Thyroid gland (tissue), 4 donors: ENCODE data around the gene SIRT6. TPM values are rescaled to one million over a fixed set of nuclear protein-coding genes. Genes with fewer than 3 reads are reported as not detected.

Source experiments
- DNase-seq, 2 donors: peaks; one replicate each; pipeline ENCODE4 v3.0.0-alpha.2; 2019
- H3K27ac ChIP-seq, 3 donors: fragments of 200-600 bp; sonication (generic); 1 replicate in 2 of 3; 2 replicates in 1 of 3; pipeline ENCODE4 v1.5.1; 2016 to 2019; ENCODE audit warnings: mild to moderate bottlenecking in 1 of 3, moderate library complexity in 1 of 3
- H3K27me3 ChIP-seq: fragments of 200-600 bp; sonication (generic); one replicate; pipeline ENCODE4 v1.5.1; 2019
- H3K36me3 ChIP-seq, 2 donors: fragments of 200-600 bp; sonication (generic); one replicate each; pipeline ENCODE4 v1.5.1; 2016 to 2019
- H3K4me1 ChIP-seq, 2 donors: fragments of 200-600 bp; sonication (generic); one replicate each; pipeline ENCODE4 v1.5.1; 2017 to 2019
- H3K4me3 ChIP-seq, 3 donors: fragments of 200-600 bp; sonication (generic); replicated peaks in 1 of 3; 1 replicate in 2 of 3; 2 replicates in 1 of 3; pipeline ENCODE4 v1.5.1; 2016; ENCODE audit warnings: mild to moderate bottlenecking in 1 of 3
- H3K9me3 ChIP-seq: fragments of 200-600 bp; sonication (generic); one replicate; pipeline ENCODE4 v1.5.1; 2017
- CTCF ChIP-seq, 6 experiments: fragments of 200-600 bp in 3 of 6; fragments of 450-650 bp in 3 of 6; sonication (generic) in 3 of 6; IDR thresholded peaks; one replicate each; pipeline ENCODE4 v1.5.1; 2016 to 2019; ENCODE audit warnings: antibody characterized with exemption in 6 of 6, mild to moderate bottlenecking in 2 of 6, inconsistent platforms in 1 of 6, moderate library complexity in 1 of 6
- POLR2A ChIP-seq, 2 donors: fragments of 450-650 bp; IDR thresholded peaks; one replicate each; pipeline ENCODE4 v1.6.1; 2017; ENCODE audit warnings: antibody characterized with exemption in 2 of 2, mild to moderate bottlenecking in 2 of 2, moderate library complexity in 1 of 2
- WGBS, 2 donors: methylation state at CpG; one replicate each; pipeline ENCODE4 v1.1.5; 2017; 5-methylcytosine and 5-hydroxymethylcytosine counted together
- intact Hi-C: fragments of 100-400 bp; cut with DNase I; formaldehyde crosslinking; loops from one replicate; pipeline ENCODE4 v1.15.1; 2023
- total RNA-seq, 4 donors: library from RNA; depleted of rRNA; stranded (reverse); fragments of >200 nt; gene quantifications; one replicate each; pipeline ENCODE4 v1.2.3, GENCODE V29; 2016

SIRT6 gene
- total RNA-seq, 4 donors from 2014 or later: 11.9 to 39.3 (median 20.0) TPM

- Histone ChIP-seq H3K36me3 (no peaks in the 10 kb centered on the region), H3K9me3 (no peaks in the 10 kb centered on the region), H3K4me1 (peaks cover 15 to 16% of the 10 kb centered on the region in 2 donors), H3K27me3 (no peaks in the 10 kb centered on the region), H3K27ac (no peak overlapping the region), H3K4me3 (no peak overlapping the region)
- TF ChIP-seq CTCF (IDR thresholded peaks at IDR 0.05): no peak
- TF ChIP-seq POLR2A (IDR thresholded peaks at IDR 0.05): no peak
- DNase-seq: no peak
- 35 to 46% methylated on average over 20 to 21 of the region's 23 CpGs for WGBS, 2 donors
- intact Hi-C loops: loop anchor here (5.0 to 10.0 kb wide), 2 partner anchors 62 to 199 kb away; partner anchors contain the start of genes EEF2 and MAP2K2
Measured at GRCh38 chr19:4183967-4184717, 1.8 kb upstream of the SIRT6 start.

GRCh38 chr19:4181053-4181508 lies 1.3 kb downstream of the SIRT6 start:
- TF ChIP-seq CTCF (IDR thresholded peaks at IDR 0.05): no peak
- TF ChIP-seq POLR2A (IDR thresholded peaks at IDR 0.05): no peak
- H3K36me3 ChIP-seq: peaks cover 0 to 3% of the 10 kb centered on the region in 2 donors
- no peak overlapping the region for H3K4me3 ChIP-seq
- no peaks in the 10 kb centered on the region for H3K27me3 ChIP-seq
- H3K9me3 ChIP-seq: no peaks in the 10 kb centered on the region
- intact Hi-C loops: loop anchor here (5.0 to 10.0 kb wide), 2 partner anchors 59 to 196 kb away; partner anchors contain the start of genes EEF2 and MAP2K2
- H3K4me1 ChIP-seq: peaks cover 15 to 16% of the 10 kb centered on the region in 2 donors
- no peak for DNase-seq
- no peak overlapping the region for H3K27ac ChIP-seq
- WGBS, 2 donors: 76 to 86% methylated on average over 2 of the region's 2 CpGs

GRCh38 chr19:4178990-4179389 lies 3.4 kb downstream of the SIRT6 start:
- no peak overlapping the region for H3K4me3 ChIP-seq
- 94% methylated on average over 18 of the region's 18 CpGs for WGBS, 2 donors
- no peaks in the 10 kb centered on the region for H3K9me3 ChIP-seq
- DNase-seq: no peak
- TF ChIP-seq POLR2A (IDR thresholded peaks at IDR 0.05) (no peak), CTCF (IDR thresholded peaks at IDR 0.05) (no peak)
- no peak overlapping the region for H3K27ac ChIP-seq
- H3K27me3 ChIP-seq: no peaks in the 10 kb centered on the region
- intact Hi-C loops: no loop called here
- peaks cover 0 to 3% of the 10 kb centered on the region in 2 donors for H3K36me3 ChIP-seq
- peaks cover 15 to 16% of the 10 kb centered on the region in 2 donors for H3K4me1 ChIP-seq

GRCh38 chr19:4177146-4177545 lies 5.2 kb downstream of the SIRT6 start:
- H3K4me1 ChIP-seq: peaks cover 9 to 15% of the 10 kb centered on the region in 2 donors
- DNase-seq: no peak
- H3K27me3 ChIP-seq: no peaks in the 10 kb centered on the region
- WGBS, 2 donors: 94 to 97% methylated on average over 5 of the region's 5 CpGs
- intact Hi-C loops: no loop called here
- no peak overlapping the region for H3K27ac ChIP-seq
- peaks cover 0 to 3% of the 10 kb centered on the region in 2 donors for H3K36me3 ChIP-seq
- no peaks in the 10 kb centered on the region for H3K9me3 ChIP-seq
- no peak overlapping the region for H3K4me3 ChIP-seq
- TF ChIP-seq POLR2A (IDR thresholded peaks at IDR 0.05) (no peak), CTCF (IDR thresholded peaks at IDR 0.05) (no peak)

- no peak for DNase-seq
- WGBS, 2 donors: 85% methylated on average over 6 of the region's 12 CpGs; no CpG with 5 or more reads in 1 of the 2 donors
- H3K27me3 ChIP-seq: no peaks in the 10 kb centered on the region
- intact Hi-C loops: no loop called here
- H3K4me3 ChIP-seq: no peak overlapping the region
- H3K27ac ChIP-seq: no peak overlapping the region
- peaks cover 0 to 3% of the 10 kb centered on the region in 2 donors for H3K36me3 ChIP-seq
- peaks cover 0 to 5% of the 10 kb centered on the region in 2 donors for H3K4me1 ChIP-seq
- no peak for TF ChIP-seq CTCF (IDR thresholded peaks at IDR 0.05)
- no peak for TF ChIP-seq POLR2A (IDR thresholded peaks at IDR 0.05)
- no peaks in the 10 kb centered on the region for H3K9me3 ChIP-seq
Measured at GRCh38 chr19:4175669-4175931, 6.8 kb downstream of the SIRT6 start.
